ENCODE measurements around the gene SORCS1. TPM values are rescaled to one million over a fixed set of nuclear protein-coding genes. Genes with fewer than 3 reads are reported as not detected.

The SORCS1 gene
- total RNA-seq, 1 donor from 2014 or later, result 0.23 TPM

- H3K4me3 ChIP-seq, result no peak overlapping the region
- no peaks in the 10 kb centered on the region for H3K27me3 ChIP-seq
- no peak for TF ChIP-seq CTCF (IDR thresholded peaks at IDR 0.05)
- DNase-seq (no peak), ATAC-seq (no peak)
- no peaks in the 10 kb centered on the region for H3K4me1 ChIP-seq
- intact Hi-C loops (cut with DNase I), result no loop called here
- H3K27ac ChIP-seq, result no peak overlapping the region
- no peaks in the 10 kb centered on the region for H3K9me3 ChIP-seq
- H3K36me3 ChIP-seq, result no peaks in the 10 kb centered on the region
These were observed 112.7 kb downstream of the SORCS1 start for GRCh38 chr10:107051769-107052168.

- no peak overlapping the region for H3K27ac ChIP-seq
- no peaks in the 10 kb centered on the region for H3K4me1 ChIP-seq
- DNase-seq (no peak), ATAC-seq (no peak)
- no peaks in the 10 kb centered on the region for H3K9me3 ChIP-seq
- intact Hi-C loops (cut with DNase I), result no loop called here
- no peaks in the 10 kb centered on the region for H3K27me3 ChIP-seq
- H3K36me3 ChIP-seq, result no peaks in the 10 kb centered on the region
- TF ChIP-seq CTCF (IDR thresholded peaks at IDR 0.05), result no peak
- H3K4me3 ChIP-seq, result no peak overlapping the region
These were observed 121.0 kb downstream of the SORCS1 start for GRCh38 chr10:107043461-107043860.

GRCh38 chr10:107037192-107038122, 127.0 kb downstream of the SORCS1 start:
- no peaks in the 10 kb centered on the region for H3K36me3 ChIP-seq

GRCh38 chr10:107033799-107034422, 130.6 kb downstream of the SORCS1 start:
- ATAC-seq (no peak), DNase-seq (no peak)
- Histone ChIP-seq H3K27ac (no peak overlapping the region), H3K27me3 (no peaks in the 10 kb centered on the region), H3K4me3 (no peak overlapping the region), H3K36me3 (no peaks in the 10 kb centered on the region), H3K9me3 (no peaks in the 10 kb centered on the region), H3K4me1 (no peaks in the 10 kb centered on the region)
- TF ChIP-seq CTCF (IDR thresholded peaks at IDR 0.05), result no peak
- intact Hi-C loops (cut with DNase I), result no loop called here

More at GRCh38 chr10:107037192-107038122, 127.0 kb downstream of the SORCS1 start:
- H3K27me3 ChIP-seq, result no peaks in the 10 kb centered on the region
- DNase-seq (no peak), ATAC-seq (no peak)
- intact Hi-C loops (cut with DNase I), result no loop called here
- H3K4me3 ChIP-seq, result no peak overlapping the region
- H3K27ac ChIP-seq, result no peak overlapping the region
- no peaks in the 10 kb centered on the region for H3K4me1 ChIP-seq
- no peaks in the 10 kb centered on the region for H3K9me3 ChIP-seq
- no peak for TF ChIP-seq CTCF (IDR thresholded peaks at IDR 0.05)

GRCh38 chr10:107032700-107033401, 131.7 kb downstream of the SORCS1 start:
- DNase-seq, result no peak
- H3K9me3 ChIP-seq, result no peaks in the 10 kb centered on the region
- H3K27ac ChIP-seq, result no peak overlapping the region
- no peak for TF ChIP-seq CTCF (IDR thresholded peaks at IDR 0.05)
- H3K36me3 ChIP-seq, result no peaks in the 10 kb centered on the region
- intact Hi-C loops (cut with DNase I), result no loop called here
- H3K27me3 ChIP-seq, result no peaks in the 10 kb centered on the region
- ATAC-seq, result no peak
- H3K4me3 ChIP-seq, result no peak overlapping the region
- no peaks in the 10 kb centered on the region for H3K4me1 ChIP-seq
